T-helper 2 cell treated with Interferon-gamma antibody and Interleukin-4, amounts not matched to agents 100 ng/mL and 5 ng/mL, for 36 hours (primary cell): Measurements from ENCODE around the gene CIDEC. TPM values are rescaled to one million over a fixed set of nuclear protein-coding genes. Genes with fewer than 3 reads are reported as not detected.

ENCODE experiments used
- intact Hi-C: fragments of 100-400 bp; cut with micrococcal nuclease; formaldehyde crosslinking; loops from one replicate; pipeline ENCODE4 v1.15.1; 2023
- total RNA-seq: library from RNA; stranded (reverse); gene quantifications from 2 replicates; pipeline ENCODE4 v1.2.3, GENCODE V29; 2022

CIDEC gene
- total RNA-seq, 1 donor from 2014 or later = not detected

DNA sequence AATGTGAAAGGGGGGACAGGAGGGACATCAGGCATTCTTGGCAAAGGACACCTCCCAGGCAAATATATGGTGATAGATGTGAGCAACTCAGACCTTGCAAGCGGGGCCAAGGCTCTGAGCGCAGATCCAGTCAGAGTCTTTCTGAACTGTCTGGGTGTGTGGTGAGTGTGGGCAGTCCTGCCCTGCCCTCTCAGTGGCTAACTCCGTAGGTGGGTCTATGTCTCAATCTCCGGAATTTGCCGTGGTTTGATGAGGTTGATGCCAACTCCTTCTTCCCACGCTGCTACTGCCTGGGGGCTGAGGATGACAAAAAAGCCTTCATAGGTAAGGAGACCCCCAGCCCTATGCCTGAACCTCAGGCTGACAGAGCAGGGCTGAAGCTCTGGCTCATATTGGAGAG, 62.6 kb downstream of the CIDEC start:
- intact Hi-C loops = no loop called here

Other genes with a start within 250 kb of the CIDEC start
- gene MTMR14, start 230.7 kb downstream of the CIDEC start, total RNA-seq = 45.1 and 45.5 TPM in 2 replicates
- 0.20 and 0.36 TPM in 2 replicates for gene CPNE9, start 176.4 kb downstream of the CIDEC start, total RNA-seq
- gene BRPF1, start 148.5 kb downstream of the CIDEC start, total RNA-seq = 41.9 and 44.2 TPM in 2 replicates
- 40.1 and 40.7 TPM in 2 replicates for gene OGG1, start 130.3 kb downstream of the CIDEC start, total RNA-seq
- gene CAMK1, start 110.3 kb downstream of the CIDEC start, total RNA-seq = 46.7 and 50.6 TPM in 2 replicates
- 84.3 and 85.7 TPM in 2 replicates for gene TADA3, start 87.8 kb downstream of the CIDEC start, total RNA-seq
- gene ARPC4, start 87.2 kb downstream of the CIDEC start, total RNA-seq = 295 and 297 TPM in 2 replicates
- 66.6 and 71.2 TPM in 2 replicates for gene TTLL3, start 70.0 kb downstream of the CIDEC start, total RNA-seq
- gene RPUSD3, start 36.2 kb downstream of the CIDEC start, total RNA-seq = 50.4 and 54.1 TPM in 2 replicates
- 23.5 and 25.3 TPM in 2 replicates for gene JAGN1, start 10.4 kb upstream of the CIDEC start, total RNA-seq
- gene IL17RE, start 22.6 kb upstream of the CIDEC start, total RNA-seq = 0.36 and 0.70 TPM in 2 replicates
- gene IL17RC, start 36.8 kb upstream of the CIDEC start, total RNA-seq = 0.23 and 0.34 TPM in 2 replicates
- gene CRELD1, start 53.6 kb upstream of the CIDEC start, total RNA-seq = 16.0 and 20.2 TPM in 2 replicates
- 6.2 TPM in 2 replicates for gene PRRT3, start 72.2 kb upstream of the CIDEC start, total RNA-seq
- 53.5 TPM in 2 replicates for gene EMC3, start 106.6 kb upstream of the CIDEC start, total RNA-seq
- 56.6 and 61.9 TPM in 2 replicates for gene FANCD2, start 146.2 kb upstream of the CIDEC start, total RNA-seq
- not detected in 2 replicates for gene FANCD2OS, start 228.0 kb upstream of the CIDEC start, total RNA-seq
- gene BRK1, start 235.4 kb upstream of the CIDEC start, total RNA-seq = 108 and 110 TPM in 2 replicates